HG03159 (cell line): ENCODE results near the gene ITGB6.
A peak's percentile ranks its signal among the peaks of the same experiment; 100 is the strongest.

Experiments used
- ATAC-seq: cut with Tn5 transposase; IDR thresholded peaks from one replicate; pipeline ENCODE4 v1.9.1; 2021; ENCODE audit warnings: mild to moderate bottlenecking, moderate library complexity; ENCODE audit not compliant: unreplicated experiment

ITGB6 gene

GRCh38 chr2:160199683-160200389, at the start of gene ITGB6:
ITGB6 (minus strand) TSS chr2:160200272; CDS start chr2:160200063, 209 bp downstream.
- no peak for ATAC-seq

- ATAC-seq: no peak
Observed at GRCh38 chr2:160247296-160248035, 47.4 kb upstream of the ITGB6 start.

GRCh38 chr2:160246356-160246755, 46.3 kb upstream of the ITGB6 start:
- ATAC-seq: no peak

GRCh38 chr2:160245614-160246155, 45.6 kb upstream of the ITGB6 start:
- ATAC-seq: no peak

- no peak for ATAC-seq
Observed at GRCh38 chr2:160242893-160243564, 43.0 kb upstream of the ITGB6 start.

- ATAC-seq: no peak
Observed at GRCh38 chr2:160241251-160242137, 41.4 kb upstream of the ITGB6 start.

GRCh38 chr2:160239436-160239835, 39.4 kb upstream of the ITGB6 start:
- ATAC-seq: no peak

GRCh38 chr2:160238392-160238791, 38.3 kb upstream of the ITGB6 start:
- no peak for ATAC-seq

GRCh38 chr2:160232905-160233475, 32.9 kb upstream of the ITGB6 start:
- no peak for ATAC-seq

GRCh38 chr2:160229591-160229990, 29.5 kb upstream of the ITGB6 start:
- no peak for ATAC-seq

- no peak for ATAC-seq
Observed at GRCh38 chr2:160228141-160228917, 28.3 kb upstream of the ITGB6 start.

GRCh38 chr2:160227293-160227915, 27.3 kb upstream of the ITGB6 start:
- no peak for ATAC-seq

GRCh38 chr2:160226367-160226766, 26.3 kb upstream of the ITGB6 start:
- ATAC-seq: no peak

GRCh38 chr2:160225722-160226121, 25.6 kb upstream of the ITGB6 start:
- no peak for ATAC-seq

GRCh38 chr2:160224507-160224906, 24.4 kb upstream of the ITGB6 start:
- no peak for ATAC-seq

GRCh38 chr2:160224060-160224459, 24.0 kb upstream of the ITGB6 start:
- peak; percentile 94 for ATAC-seq

- ATAC-seq: no peak
Observed at GRCh38 chr2:160223560-160223959, 23.5 kb upstream of the ITGB6 start.

GRCh38 chr2:160222546-160223283, 22.6 kb upstream of the ITGB6 start:
- ATAC-seq: no peak
